Aorta (tissue), 5 donors: ENCODE data around the gene CDCA3. TPM values are rescaled to one million over a fixed set of nuclear protein-coding genes. Genes with fewer than 3 reads are reported as not detected.

ENCODE experiments used
- ATAC-seq: fragments of 200-7000 bp; cut with Tn5 transposase; one replicate; pipeline ENCODE4 v1.9.1; 2022; ENCODE audit warnings: moderate library complexity; ENCODE audit not compliant: low FRiP score
- DNase-seq, 2 donors: peaks; one replicate each; pipeline ENCODE4 v3.0.0-alpha.2; 2020
- H3K27ac ChIP-seq, 2 donors: one replicate each; pipeline ENCODE4 v1.5.1; 2013; ENCODE audit warnings: low read length in 2 of 2, mild to moderate bottlenecking in 2 of 2, moderate library complexity in 2 of 2, control low read depth in 1 of 2, inconsistent platforms in 1 of 2, low read depth in 1 of 2
- H3K27me3 ChIP-seq, 2 donors: one replicate each; pipeline ENCODE4 v1.6.1; 2013; ENCODE audit warnings: control low read depth in 1 of 2, low read length in 1 of 2, mild to moderate bottlenecking in 1 of 2, moderate library complexity in 1 of 2; ENCODE audit not compliant: insufficient read depth in 2 of 2, control insufficient read depth in 1 of 2
- H3K36me3 ChIP-seq, 2 donors: one replicate each; pipeline ENCODE4 v1.6.1; 2013; ENCODE audit warnings: control low read depth in 1 of 2, low read length in 1 of 2, mild to moderate bottlenecking in 1 of 2; ENCODE audit not compliant: insufficient read depth in 2 of 2, control insufficient read depth in 1 of 2
- H3K4me1 ChIP-seq, 2 donors: one replicate each; pipeline ENCODE4 v1.6.1; 2013; ENCODE audit warnings: low read length in 2 of 2, control low read depth in 1 of 2, mild to moderate bottlenecking in 1 of 2, moderate library complexity in 1 of 2; ENCODE audit not compliant: insufficient read depth in 2 of 2, control insufficient read depth in 1 of 2
- H3K4me3 ChIP-seq, 2 donors: one replicate each; pipeline ENCODE4 v1.5.1; 2013; ENCODE audit warnings: low read length in 2 of 2, control low read depth in 1 of 2, mild to moderate bottlenecking in 1 of 2
- H3K9me3 ChIP-seq: one replicate; pipeline ENCODE4 v1.6.1; 2013; ENCODE audit warnings: mild to moderate bottlenecking, low read length; ENCODE audit not compliant: control insufficient read depth
- WGBS, 2 donors: extraction: QIAGEN DNeasy Blood & Tissue Kit; methylation state at CpG; one replicate each; pipeline ENCODE4 v1.1.7; 2013; 5-methylcytosine and 5-hydroxymethylcytosine counted together
- intact Hi-C, 2 donors: fragments of 100-400 bp; cut with DNase I; formaldehyde crosslinking; loops; one replicate each; pipeline versions ENCODE4 v1.14.2 to v1.15.0; 2022
- polyA plus RNA-seq, 2 donors: library from polyadenylated mRNA; stranded (reverse); fragments of 200-250 nt; gene quantifications; one replicate each; pipeline ENCODE4 v1.2.3, GENCODE V29; 2013
- total RNA-seq, 2 donors: library from RNA; stranded (reverse); fragmentation: NEBNext Ultra II Directional; extraction: Animal tissue kit (Norgen Biotek cat#: 25700); gene quantifications; one replicate each; pipeline ENCODE4 v1.2.1, GENCODE V29; 2021
- donor health status: healthy with polysubstance abuse.
- donor health status: Bipolar disorder and iron deficiency.
- donor health status: DM: no; HTN: no; CAD: no.
- donor health status: DM: no; HTN: no; CAD: no.
- donor health status: DM: yes; HTN: yes; CAD: no.

Gene CDCA3
- total and polyA plus RNA-seq, 4 donors, result 0.42 to 12.6 (median 2.8) TPM

GRCh38 chr12:6834254-6834653 lies 16.8 kb downstream of the CDCA3 start:
- intact Hi-C loops, result no loop called here
- Histone ChIP-seq H3K4me3 (no peak overlapping the region), H3K27me3 (no peaks in the 10 kb centered on the region), H3K27ac (no peak overlapping the region), H3K4me1 (no peaks in the 10 kb centered on the region), H3K9me3 (no peaks in the 10 kb centered on the region), H3K36me3 (peaks cover 0 to 5% of the 10 kb centered on the region in 2 donors)
- no peak for ATAC-seq
- WGBS, 2 donors, result 70 to 82% methylated on average over 1 of the region's 1 CpG
- no peak for DNase-seq

- H3K27me3 ChIP-seq, result no peaks in the 10 kb centered on the region
- no peaks in the 10 kb centered on the region for H3K9me3 ChIP-seq
- H3K4me1 ChIP-seq, result no peaks in the 10 kb centered on the region
- 56 to 58% methylated on average over 6 of the region's 6 CpGs for WGBS, 2 donors
- peaks cover 0 to 2% of the 10 kb centered on the region in 2 donors for H3K36me3 ChIP-seq
- intact Hi-C loops, result no loop called here
- DNase-seq (peak in 1 of 2 donors; percentile 41), ATAC-seq (no peak)
- H3K27ac ChIP-seq, result no peak overlapping the region
- no peak overlapping the region for H3K4me3 ChIP-seq
These were observed 17.7 kb downstream of the CDCA3 start for GRCh38 chr12:6833189-6833890.

DNA sequence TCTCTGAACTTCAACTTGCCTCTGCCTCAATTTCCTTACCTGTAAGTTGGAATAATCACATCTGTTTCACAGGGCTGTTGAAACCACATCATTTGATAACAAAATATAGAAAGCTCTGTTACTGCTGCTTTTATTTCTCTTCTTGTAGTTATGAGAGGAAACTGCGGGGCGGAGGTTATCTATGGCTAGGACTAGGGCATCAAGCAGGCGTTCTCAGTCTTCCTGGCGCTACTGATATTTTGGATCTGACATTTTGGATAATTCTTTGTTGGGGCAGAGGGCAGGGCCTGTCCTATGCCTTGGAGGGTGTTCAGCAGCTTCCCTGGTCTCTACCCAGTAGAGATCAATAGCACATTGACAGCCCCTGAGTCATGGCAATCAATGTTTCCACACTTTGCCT lies 19.0 kb downstream of the CDCA3 start:
- intact Hi-C loops, result no loop called here
- H3K4me3 ChIP-seq, result no peak overlapping the region
- H3K27ac ChIP-seq, result no peak overlapping the region
- peaks cover 0 to 2% of the 10 kb centered on the region in 2 donors for H3K36me3 ChIP-seq
- DNase-seq, result no peak
- no peak for ATAC-seq
- WGBS, 2 donors, result 90 to 92% methylated on average over 4 of the region's 4 CpGs
- no peaks in the 10 kb centered on the region for H3K4me1 ChIP-seq
- no peaks in the 10 kb centered on the region for H3K27me3 ChIP-seq
- no peaks in the 10 kb centered on the region for H3K9me3 ChIP-seq

- H3K9me3 ChIP-seq, result no peaks in the 10 kb centered on the region
- intact Hi-C loops, result no loop called here
- no peak overlapping the region for H3K27ac ChIP-seq
- H3K4me1 ChIP-seq, result no peaks in the 10 kb centered on the region
- peaks cover 0 to 2% of the 10 kb centered on the region in 2 donors for H3K36me3 ChIP-seq
- no peak overlapping the region for H3K4me3 ChIP-seq
- ATAC-seq (no peak), DNase-seq (peak in 1 of 2 donors; percentile 41)
- 78 to 82% methylated on average over 12 of the region's 12 CpGs for WGBS, 2 donors
- no peaks in the 10 kb centered on the region for H3K27me3 ChIP-seq
These were observed 19.6 kb downstream of the CDCA3 start for GRCh38 chr12:6831450-6831995.

GRCh38 chr12:6830999-6831398 lies 20.1 kb downstream of the CDCA3 start:
- 80 to 84% methylated on average over 6 of the region's 6 CpGs for WGBS, 2 donors
- intact Hi-C loops, result no loop called here
- ATAC-seq (no peak), DNase-seq (peak in 1 of 2 donors; percentile 38)
- Histone ChIP-seq H3K4me1 (no peaks in the 10 kb centered on the region), H3K36me3 (peaks cover 0 to 2% of the 10 kb centered on the region in 2 donors), H3K27me3 (no peaks in the 10 kb centered on the region), H3K9me3 (no peaks in the 10 kb centered on the region), H3K27ac (no peak overlapping the region), H3K4me3 (no peak overlapping the region)

GRCh38 chr12:6830286-6830890 lies 20.7 kb downstream of the CDCA3 start:
- no peaks in the 10 kb centered on the region for H3K4me1 ChIP-seq
- WGBS, 2 donors, result 83 to 84% methylated on average over 11 of the region's 11 CpGs
- ATAC-seq (no peak), DNase-seq (peak; percentile 47 to 71)
- no peak overlapping the region for H3K27ac ChIP-seq
- intact Hi-C loops, result no loop called here
- H3K27me3 ChIP-seq, result no peaks in the 10 kb centered on the region
- no peaks in the 10 kb centered on the region for H3K9me3 ChIP-seq
- peaks cover 0 to 2% of the 10 kb centered on the region in 2 donors for H3K36me3 ChIP-seq
- no peak overlapping the region for H3K4me3 ChIP-seq

GRCh38 chr12:6829536-6830220 lies 21.4 kb downstream of the CDCA3 start:
- intact Hi-C loops, result loop anchor here (5.0 to 10.0 kb wide), 4 partner anchors 77 to 215 kb away; partner anchors contain the start of gene MLF2 (in 2 of the 2)
- Histone ChIP-seq H3K36me3 (peaks cover 0 to 2% of the 10 kb centered on the region in 2 donors), H3K9me3 (no peaks in the 10 kb centered on the region), H3K27me3 (no peaks in the 10 kb centered on the region), H3K4me3 (peak overlapping the region; percentile 90 to 92), H3K27ac (peak overlapping the region in 1 of 2 donors; percentile 71), H3K4me1 (no peaks in the 10 kb centered on the region)
- peak in 1 of 2 donors; percentile 53 for DNase-seq
- WGBS, 2 donors, result 13 to 17% methylated on average over 19 of the region's 19 CpGs
- ATAC-seq, result no peak

- Histone ChIP-seq H3K4me3 (peak overlapping the region; percentile 90 to 92), H3K9me3 (no peaks in the 10 kb centered on the region), H3K4me1 (no peaks in the 10 kb centered on the region), H3K36me3 (peaks cover 0 to 2% of the 10 kb centered on the region in 2 donors), H3K27me3 (no peaks in the 10 kb centered on the region), H3K27ac (peak overlapping the region; percentile 71 to 87)
- peak; percentile 57 for ATAC-seq
- intact Hi-C loops, result loop anchor here (5.0 to 10.0 kb wide), 4 partner anchors 77 to 214 kb away; partner anchors contain the start of gene MLF2 (in 2 of the 2)
- peak; percentile 70 to 86 for DNase-seq
- WGBS, 2 donors, result 0 to 1% methylated on average over 70 to 71 of the region's 71 CpGs
These were observed 22.1 kb downstream of the CDCA3 start for GRCh38 chr12:6828781-6829535.
